Heart left ventricle (tissue), 16 donors: ENCODE results near the gene PRKN. TPM values are rescaled to one million over a fixed set of nuclear protein-coding genes. Genes with fewer than 3 reads are reported as not detected.

Experiments used
- ATAC-seq, 4 donors: fragments of 200-7000 bp; cut with Tn5 transposase; one replicate each; pipeline ENCODE4 v1.9.1; 2020 to 2022; ENCODE audit warnings: moderate library complexity in 4 of 4, mild to moderate bottlenecking in 3 of 4, moderate number of reproducible peaks in 1 of 4
- DNase-seq, 5 donors: peaks; one replicate each; pipeline ENCODE4 v3.0.0-alpha.2; 2020
- H3K27ac ChIP-seq, 12 donors: fragments of 200-600 bp; sonication (generic) in 4 of 12; one replicate each; pipeline versions ENCODE4 v1.5.0 to v1.8.0; 2016 to 2022; ENCODE audit warnings: mild to moderate bottlenecking in 2 of 12
- H3K27me3 ChIP-seq, 9 donors: fragments of 200-600 bp; sonication (generic) in 2 of 9; one replicate each; pipeline versions ENCODE4 v1.5.1 to v1.8.0; 2016 to 2022; ENCODE audit warnings: mild to moderate bottlenecking in 3 of 9
- H3K36me3 ChIP-seq, 9 donors: fragments of 200-600 bp; sonication (generic) in 2 of 9; one replicate each; pipeline versions ENCODE4 v1.5.0 to v1.8.0; 2018 to 2022; ENCODE audit warnings: mild to moderate bottlenecking in 2 of 9
- H3K4me1 ChIP-seq, 12 donors: fragments of 200-600 bp; sonication (generic) in 4 of 12; one replicate each; pipeline versions ENCODE4 v1.5.0 to v1.8.0; 2016 to 2022; ENCODE audit warnings: mild to moderate bottlenecking in 3 of 12
- H3K4me3 ChIP-seq, 12 donors: fragments of 200-600 bp; sonication (generic) in 4 of 12; one replicate each; pipeline versions ENCODE4 v1.5.0 to v1.8.0; 2017 to 2022; ENCODE audit warnings: mild to moderate bottlenecking in 9 of 12, moderate library complexity in 4 of 12
- H3K9me3 ChIP-seq, 12 donors: fragments of 200-600 bp; sonication (generic) in 4 of 12; one replicate each; pipeline versions ENCODE4 v1.5.0 to v1.8.0; 2016 to 2022; ENCODE audit warnings: mild to moderate bottlenecking in 1 of 12
- CTCF ChIP-seq, 12 donors: fragments of 200-600 bp; sonication (generic) in 4 of 12; IDR thresholded peaks; one replicate each; pipeline versions ENCODE4 v1.5.0 to v1.8.0; 2018 to 2022; ENCODE audit warnings: antibody characterized with exemption in 12 of 12, mild to moderate bottlenecking in 5 of 12
- POLR2A ChIP-seq, 2 donors: fragments of 450-650 bp; IDR thresholded peaks; one replicate each; pipeline ENCODE4 v1.6.1; 2017; ENCODE audit warnings: antibody characterized with exemption in 2 of 2, mild to moderate bottlenecking in 2 of 2, moderate library complexity in 2 of 2
- WGBS, 4 donors: extraction: QIAGEN DNeasy Blood & Tissue Kit in 2 of 4; methylation state at CpG; one replicate each; pipeline versions ENCODE4 v1.1.5 to v1.1.7; 2013 to 2018; 5-methylcytosine and 5-hydroxymethylcytosine counted together
- intact Hi-C, 10 donors: fragments of 100-400 bp; cut with DNase I; formaldehyde crosslinking; loops; one replicate each; pipeline versions ENCODE4 v1.11.1 to v1.14.2; 2022
- polyA plus RNA-seq, 2 donors: library from polyadenylated mRNA; stranded (reverse); fragments of 200-250 nt; gene quantifications; one replicate each; pipeline ENCODE4 v1.2.3, GENCODE V29; 2013
- total RNA-seq, 9 donors: library from RNA; depleted of rRNA in 2 of 9; stranded (reverse); fragments of >200 nt in 2 of 9; fragmentation: NEBNext Ultra II Directional in 3 of 9; extraction: Animal tissue kit (Norgen Biotek cat#: 25700) in 3 of 9; gene quantifications; one replicate each; pipeline versions ENCODE4 v1.1.0 to v1.2.4, GENCODE V29; 2016 to 2023
- donor health status: ischemic (EF 13 %, LVEDD 7.1; RV severe dilation, severe dysfunction).
- donor health status: healthy with polysubstance abuse.
- donor health status: DM: no; HTN: yes; CAD: no.
- donor health status: DM: no; HTN: no; CAD: no.
- donor health status: ischemic (EF 25% LVEDD 6.9; RV normal size, moderate dysfunction).
- donor health status: ischemic (EF 25% LVEDD 5.7; RV mildly dilated, moderate dysfunction).
- donor health status: healthy.
- donor health status: DM: yes; HTN: yes; CAD: no.
- donor health status: ischemic (EF 35%, LVEDD 5.7; RV mildly dilated, moderate dysfunction).
- donor health status: nonischemic (EF 11% LVEDD 7.7; RV severe dilation, severe dysfunction).
- donor health status: DM: yes; HTN: yes; CAD: no.
- donor health status: PGD.
- donor health status: ischemic (EF 29% LVEDD 5.4; RV normal size, mild dysfunction).
- donor health status: nonischemic (EF 23%, LVEDD 6.1; RV moderate dilation, normal function).

The PRKN gene
- total and polyA plus RNA-seq, 11 donors = 3.4 to 32.5 (median 21.2) TPM

GRCh38 chr6:161594412-161594811, 1133.2 kb downstream of the PRKN start:
- no peak overlapping the region for H3K27ac ChIP-seq

DNA sequence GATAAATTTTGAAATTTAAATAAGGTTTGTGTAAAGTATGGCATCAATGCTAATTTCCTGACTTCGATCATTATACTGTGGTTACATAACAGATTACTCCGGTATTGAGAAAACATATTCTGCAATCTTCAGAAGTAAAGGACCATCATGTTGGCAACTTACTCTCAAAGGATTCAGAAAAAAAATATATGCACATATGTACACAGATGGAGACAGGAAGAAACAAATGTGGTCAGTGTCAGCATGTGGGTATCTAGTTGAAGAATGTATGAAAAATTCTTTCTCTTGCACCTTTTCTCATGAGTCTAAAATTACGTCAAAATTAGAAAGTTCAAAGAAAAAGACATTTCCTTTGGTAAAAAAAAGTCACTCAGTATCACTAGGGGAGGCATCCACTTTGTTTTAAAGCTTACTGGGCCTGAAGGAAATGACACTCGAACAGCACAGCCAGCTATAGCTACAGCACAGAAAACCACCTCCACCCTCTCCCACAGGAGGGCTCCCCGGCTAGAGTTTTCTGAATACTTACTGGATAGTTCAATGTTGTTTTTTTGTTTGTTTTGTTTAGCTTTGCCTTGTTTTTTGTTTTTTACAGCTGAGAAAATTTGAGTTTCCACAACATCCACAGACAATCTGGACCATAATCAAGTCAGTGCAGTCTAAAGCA, 1136.5 kb downstream of the PRKN start:
- TF ChIP-seq POLR2A (IDR thresholded peaks at IDR 0.05) = no peak
- TF ChIP-seq CTCF (IDR thresholded peaks at IDR 0.05) = no peak
- no peak overlapping the region for H3K4me3 ChIP-seq
- H3K36me3 ChIP-seq = no peaks in the 10 kb centered on the region
- ATAC-seq = no peak
- H3K4me1 ChIP-seq = peaks cover 0 to 3% (median 0%) of the 10 kb centered on the region in 12 donors
- DNase-seq = no peak
- WGBS, 4 donors = 57 to 70% (median 62%) methylated on average over 5 of the region's 5 CpGs
- intact Hi-C loops = no loop called here
- H3K27me3 ChIP-seq = no peaks in the 10 kb centered on the region
- H3K27ac ChIP-seq = no peak overlapping the region
- peaks cover 0 to 13% (median 0%) of the 10 kb centered on the region in 12 donors for H3K9me3 ChIP-seq

More at GRCh38 chr6:161594412-161594811, 1133.2 kb downstream of the PRKN start:
- H3K27me3 ChIP-seq = no peaks in the 10 kb centered on the region
- H3K36me3 ChIP-seq = no peaks in the 10 kb centered on the region
- no peak for DNase-seq
- peaks cover 0 to 13% (median 0%) of the 10 kb centered on the region in 12 donors for H3K9me3 ChIP-seq
- ATAC-seq = no peak
- TF ChIP-seq POLR2A (IDR thresholded peaks at IDR 0.05) = no peak
- TF ChIP-seq CTCF (IDR thresholded peaks at IDR 0.05) = no peak
- peaks cover 0 to 3% (median 0%) of the 10 kb centered on the region in 12 donors for H3K4me1 ChIP-seq
- H3K4me3 ChIP-seq = no peak overlapping the region
- 83 to 94% (median 86%) methylated on average over 1 of the region's 1 CpG for WGBS, 4 donors
- intact Hi-C loops = no loop called here

GRCh38 chr6:161586887-161587286, 1140.7 kb downstream of the PRKN start:
- intact Hi-C loops = no loop called here
- H3K4me3 ChIP-seq = no peak overlapping the region
- DNase-seq = no peak
- no peaks in the 10 kb centered on the region for H3K4me1 ChIP-seq
- no peaks in the 10 kb centered on the region for H3K27me3 ChIP-seq
- no peak overlapping the region for H3K27ac ChIP-seq
- no peaks in the 10 kb centered on the region for H3K9me3 ChIP-seq
- no peaks in the 10 kb centered on the region for H3K36me3 ChIP-seq
- TF ChIP-seq CTCF (IDR thresholded peaks at IDR 0.05) (no peak), POLR2A (IDR thresholded peaks at IDR 0.05) (no peak)
- ATAC-seq = no peak
- 59 to 72% (median 71%) methylated on average over 2 of the region's 2 CpGs for WGBS, 4 donors

- intact Hi-C loops = no loop called here
- TF ChIP-seq POLR2A (IDR thresholded peaks at IDR 0.05) (no peak), CTCF (IDR thresholded peaks at IDR 0.05) (no peak)
- H3K36me3 ChIP-seq = no peaks in the 10 kb centered on the region
- DNase-seq (no peak), ATAC-seq (no peak)
- WGBS, 4 donors = 81 to 91% (median 86%) methylated on average over 8 of the region's 8 CpGs
- no peak overlapping the region for H3K4me3 ChIP-seq
- no peaks in the 10 kb centered on the region for H3K9me3 ChIP-seq
- H3K4me1 ChIP-seq = no peaks in the 10 kb centered on the region
- H3K27me3 ChIP-seq = no peaks in the 10 kb centered on the region
- H3K27ac ChIP-seq = no peak overlapping the region
Measured at GRCh38 chr6:161584621-161585340, 1142.8 kb downstream of the PRKN start.
